GM23338 (cell line): ENCODE results near the gene MAD1L1.

Experiments used
- CTCF ChIP-seq, 2 experiments: fragments of 200-600 bp in 1 of 2; sonication (generic) in 1 of 2; conservative IDR thresholded peaks; 2 replicates each; pipeline versions ENCODE4 v1.5.1 to v1.6.1; 2016 to 2017; ENCODE audit warnings: antibody characterized with exemption in 2 of 2, low read depth in 2 of 2, mild to moderate bottlenecking in 2 of 2, moderate library complexity in 1 of 2
- EZH2 ChIP-seq: fragments of 200-600 bp; sonication (generic); IDR thresholded peaks from one replicate; pipeline ENCODE4 v1.8.0; 2017; ENCODE audit warnings: antibody characterized with exemption, mild to moderate bottlenecking, low read depth; ENCODE audit not compliant: unreplicated experiment
- POLR2AphosphoS5 ChIP-seq: IDR thresholded peaks from 2 replicates; pipeline ENCODE4 v1.6.1; 2016; ENCODE audit warnings: antibody characterized with exemption, low read depth
- TF ChIP-seq, protein P1 (sequence below): IDR thresholded peaks from one replicate; pipeline ENCODE4 v1.6.1; 2018; ENCODE audit warnings: antibody characterized with exemption; ENCODE audit not compliant: unreplicated experiment

- TF ChIP-seq EZH2 = no peak
- no peak for TF ChIP-seq POLR2AphosphoS5
- TF ChIP-seq CTCF (conservative IDR thresholded peaks at IDR 0.05; ENCODE audit: low read depth in 2 of 2) = no peak
- TF ChIP-seq, protein P1, sequence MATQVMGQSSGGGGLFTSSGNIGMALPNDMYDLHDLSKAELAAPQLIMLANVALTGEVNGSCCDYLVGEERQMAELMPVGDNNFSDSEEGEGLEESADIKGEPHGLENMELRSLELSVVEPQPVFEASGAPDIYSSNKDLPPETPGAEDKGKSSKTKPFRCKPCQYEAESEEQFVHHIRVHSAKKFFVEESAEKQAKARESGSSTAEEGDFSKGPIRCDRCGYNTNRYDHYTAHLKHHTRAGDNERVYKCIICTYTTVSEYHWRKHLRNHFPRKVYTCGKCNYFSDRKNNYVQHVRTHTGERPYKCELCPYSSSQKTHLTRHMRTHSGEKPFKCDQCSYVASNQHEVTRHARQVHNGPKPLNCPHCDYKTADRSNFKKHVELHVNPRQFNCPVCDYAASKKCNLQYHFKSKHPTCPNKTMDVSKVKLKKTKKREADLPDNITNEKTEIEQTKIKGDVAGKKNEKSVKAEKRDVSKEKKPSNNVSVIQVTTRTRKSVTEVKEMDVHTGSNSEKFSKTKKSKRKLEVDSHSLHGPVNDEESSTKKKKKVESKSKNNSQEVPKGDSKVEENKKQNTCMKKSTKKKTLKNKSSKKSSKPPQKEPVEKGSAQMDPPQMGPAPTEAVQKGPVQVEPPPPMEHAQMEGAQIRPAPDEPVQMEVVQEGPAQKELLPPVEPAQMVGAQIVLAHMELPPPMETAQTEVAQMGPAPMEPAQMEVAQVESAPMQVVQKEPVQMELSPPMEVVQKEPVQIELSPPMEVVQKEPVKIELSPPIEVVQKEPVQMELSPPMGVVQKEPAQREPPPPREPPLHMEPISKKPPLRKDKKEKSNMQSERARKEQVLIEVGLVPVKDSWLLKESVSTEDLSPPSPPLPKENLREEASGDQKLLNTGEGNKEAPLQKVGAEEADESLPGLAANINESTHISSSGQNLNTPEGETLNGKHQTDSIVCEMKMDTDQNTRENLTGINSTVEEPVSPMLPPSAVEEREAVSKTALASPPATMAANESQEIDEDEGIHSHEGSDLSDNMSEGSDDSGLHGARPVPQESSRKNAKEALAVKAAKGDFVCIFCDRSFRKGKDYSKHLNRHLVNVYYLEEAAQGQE = no peak
Observed at GRCh38 chr7:2278026-2278425, 45.3 kb upstream of the MAD1L1 start.
